Mammary epithelial cell (primary cell): ENCODE data around the gene TK2.

Source experiments
- EZH2 ChIP-seq: IDR thresholded peaks from 2 replicates; pipeline ENCODE4 v1.6.1; 2012; ENCODE audit warnings: low read length, inconsistent platforms, borderline replicate concordance
- TF ChIP-seq, protein P1 (sequence below), 2 donors: IDR thresholded peaks in 1 of 2; conservative IDR thresholded peaks in 1 of 2; 2 replicates each; pipeline ENCODE4 v1.5.1; 2011 to 2012; ENCODE audit warnings: inconsistent platforms in 2 of 2, low read length in 2 of 2, mild to moderate bottlenecking in 2 of 2, control low read depth in 1 of 2, low read depth in 1 of 2; ENCODE audit not compliant: insufficient read depth in 1 of 2; ENCODE audit errors: extremely low read depth in 1 of 2

DNA sequence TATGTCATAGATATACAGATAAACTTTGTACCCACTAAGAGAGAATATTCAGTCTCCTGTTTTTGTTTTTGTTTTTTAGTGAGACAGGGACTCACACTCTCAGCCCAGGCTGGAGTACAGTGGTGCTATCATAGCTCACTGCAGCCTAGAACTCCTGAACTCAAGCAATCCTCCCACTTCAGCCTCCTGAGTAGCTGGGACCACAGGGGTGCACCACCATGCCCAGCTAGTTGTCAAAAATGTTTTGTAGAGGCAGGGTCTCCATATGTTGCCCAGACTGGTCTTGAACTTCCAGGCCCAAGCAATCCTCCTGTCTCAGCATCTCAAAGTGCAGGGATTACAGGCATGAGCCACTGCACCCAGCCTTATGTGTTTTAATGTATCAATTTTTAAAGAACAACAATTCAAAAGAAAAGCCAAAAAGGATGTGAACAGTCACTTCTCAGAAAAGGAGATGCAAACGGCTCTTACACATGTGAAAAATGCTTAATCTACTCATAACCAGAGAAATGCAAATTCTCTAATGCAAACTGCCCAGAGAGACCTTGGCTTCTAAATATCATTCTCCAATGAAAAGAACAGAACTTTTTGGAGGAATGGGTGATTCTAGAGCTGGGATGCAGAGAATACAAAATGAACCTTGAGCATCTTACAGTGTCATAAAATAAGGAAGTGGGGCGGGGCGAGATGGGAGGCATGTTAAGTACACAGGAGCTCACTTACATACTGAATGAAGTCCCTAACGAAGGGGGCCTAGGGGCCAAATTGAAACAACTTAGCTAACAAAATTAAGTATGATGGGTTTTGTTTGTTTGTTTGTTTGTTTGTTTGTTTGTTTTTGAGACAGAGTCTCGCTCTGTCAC is 47.3 kb upstream of the TK2 start:
- TF ChIP-seq, protein P1, sequence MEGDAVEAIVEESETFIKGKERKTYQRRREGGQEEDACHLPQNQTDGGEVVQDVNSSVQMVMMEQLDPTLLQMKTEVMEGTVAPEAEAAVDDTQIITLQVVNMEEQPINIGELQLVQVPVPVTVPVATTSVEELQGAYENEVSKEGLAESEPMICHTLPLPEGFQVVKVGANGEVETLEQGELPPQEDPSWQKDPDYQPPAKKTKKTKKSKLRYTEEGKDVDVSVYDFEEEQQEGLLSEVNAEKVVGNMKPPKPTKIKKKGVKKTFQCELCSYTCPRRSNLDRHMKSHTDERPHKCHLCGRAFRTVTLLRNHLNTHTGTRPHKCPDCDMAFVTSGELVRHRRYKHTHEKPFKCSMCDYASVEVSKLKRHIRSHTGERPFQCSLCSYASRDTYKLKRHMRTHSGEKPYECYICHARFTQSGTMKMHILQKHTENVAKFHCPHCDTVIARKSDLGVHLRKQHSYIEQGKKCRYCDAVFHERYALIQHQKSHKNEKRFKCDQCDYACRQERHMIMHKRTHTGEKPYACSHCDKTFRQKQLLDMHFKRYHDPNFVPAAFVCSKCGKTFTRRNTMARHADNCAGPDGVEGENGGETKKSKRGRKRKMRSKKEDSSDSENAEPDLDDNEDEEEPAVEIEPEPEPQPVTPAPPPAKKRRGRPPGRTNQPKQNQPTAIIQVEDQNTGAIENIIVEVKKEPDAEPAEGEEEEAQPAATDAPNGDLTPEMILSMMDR (conservative IDR thresholded peaks at IDR 0.05 in 1 of 2, IDR thresholded peaks at IDR 0.05 in 1 of 2; ENCODE audit: extremely low read depth in 1 of 2, insufficient read depth in 1 of 2, low read depth in 1 of 2, low read length in 2 of 2), result no peak
- TF ChIP-seq EZH2, result no peak
